A673 (cell line): ENCODE data around the gene CIAO3. TPM values are rescaled to one million over a fixed set of nuclear protein-coding genes. Genes with fewer than 3 reads are reported as not detected.

Source experiments
- BruUV-seq: library from RNA; stranded (reverse); fragments of 400-500 nt; replicated peaks from 2 replicates; lab custom pipeline; 2021; lab: Mats Ljungman, UMichigan
- CTCF ChIA-PET: fragments of 300-600 bp; sonication (Branson Sonifier 250); formaldehyde crosslinking; loops from one replicate; lab custom pipeline; 2022; ENCODE audit warnings: antibody characterized with exemption; lab: Charles Lee
- POLR2A ChIA-PET: fragments of 300-600 bp; sonication (Branson Sonifier 250); formaldehyde crosslinking; loops from one replicate; lab custom pipeline; 2022; ENCODE audit warnings: antibody characterized with exemption; ENCODE audit not compliant: low non-redundant PET; lab: Charles Lee
- DNase-seq: peaks from one replicate; pipeline ENCODE4 v3.0.0-alpha.2; 2015; ENCODE audit warnings: low spot score
- H3K27ac ChIP-seq: fragments of 200-600 bp; sonication (generic); 2 replicates; pipeline ENCODE4 v1.5.1; 2016; ENCODE audit warnings: mixed run types, low read depth, mild to moderate bottlenecking, mixed read lengths, antibody characterized with exemption, low read length; ENCODE audit not compliant: poor library complexity, severe bottlenecking
- H3K27me3 ChIP-seq: fragments of 200-600 bp; sonication (generic); replicated peaks from 2 replicates; pipeline ENCODE4 v1.6.1; 2017; ENCODE audit warnings: mixed run types, low read depth, mild to moderate bottlenecking, mixed read lengths, antibody characterized with exemption, low read length; ENCODE audit not compliant: insufficient read depth, poor library complexity
- H3K36me3 ChIP-seq: fragments of 200-600 bp; sonication (generic); 2 replicates; pipeline ENCODE4 v1.6.1; 2016; ENCODE audit warnings: mixed run types, mild to moderate bottlenecking, mixed read lengths, antibody characterized with exemption, low read length; ENCODE audit not compliant: insufficient read depth, poor library complexity, severe bottlenecking
- H3K4me1 ChIP-seq: fragments of 200-600 bp; sonication (generic); 2 replicates; pipeline ENCODE4 v1.6.1; 2017; ENCODE audit warnings: mixed run types, mild to moderate bottlenecking, mixed read lengths, antibody characterized with exemption, low read length; ENCODE audit not compliant: insufficient read depth, poor library complexity, severe bottlenecking
- H3K4me3 ChIP-seq: fragments of 200-600 bp; sonication (generic); 2 replicates; pipeline ENCODE4 v1.5.1; 2016; ENCODE audit warnings: low read depth, mixed run types, mild to moderate bottlenecking, mixed read lengths, low read length; ENCODE audit not compliant: poor library complexity, severe bottlenecking
- H3K9me3 ChIP-seq: fragments of 200-600 bp; sonication (generic); 2 replicates; pipeline ENCODE4 v1.6.1; 2016; ENCODE audit warnings: mixed run types, low read depth, mild to moderate bottlenecking, mixed read lengths, antibody characterized with exemption, low read length; ENCODE audit not compliant: poor library complexity, severe bottlenecking
- EZH2 ChIP-seq: fragments of 200-600 bp; sonication (generic); IDR thresholded peaks from 2 replicates; pipeline ENCODE4 v1.6.1; 2017; ENCODE audit warnings: borderline replicate concordance, low read depth, mild to moderate bottlenecking, mixed read lengths, antibody characterized with exemption, low read length; ENCODE audit not compliant: poor library complexity, severe bottlenecking
- intact Hi-C: fragments of 100-400 bp; cut with micrococcal nuclease; formaldehyde crosslinking; loops from one replicate; pipeline ENCODE4 v1.10.0; 2022; ENCODE audit not compliant: unreplicated experiment
- total RNA-seq: library from RNA; stranded (reverse); gene quantifications from 2 replicates; pipeline ENCODE4 v1.2.3, GENCODE V29; 2021
- TF ChIP-seq, protein P1 (sequence below): fragments of 300-800, 200-600 bp; sonication (generic); conservative IDR thresholded peaks from 2 replicates; pipeline ENCODE4 v1.5.1; 2017; ENCODE audit warnings: low read depth, mild to moderate bottlenecking, antibody characterized with exemption, low read length, moderate library complexity, mixed read lengths

Gene CIAO3
- total RNA-seq, 1 experiment from 2014 or later = 48.4 TPM

DNA sequence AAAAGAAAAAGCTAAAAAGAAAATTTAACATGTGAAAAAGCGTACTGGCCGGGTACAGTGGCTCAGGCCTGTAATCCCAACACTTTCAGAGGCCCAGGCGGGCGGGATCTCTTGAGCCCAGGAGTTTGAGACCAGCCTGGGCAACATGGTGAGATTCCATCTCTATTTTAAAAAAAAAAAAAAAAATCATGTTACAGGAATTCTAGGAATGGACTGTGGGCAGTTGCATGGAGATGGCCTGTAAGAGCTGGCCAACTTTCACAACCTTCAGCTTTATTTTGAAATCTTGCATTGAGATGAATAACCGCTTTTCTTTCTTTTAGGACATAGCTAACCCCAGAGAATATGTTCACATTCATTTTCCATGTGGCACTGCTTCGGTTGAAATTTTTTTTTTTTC is 8.2 kb upstream of the CIAO3 start:
- no TSS peak for BruUV-seq
- ChIA-PET POLR2A (no interaction called here), CTCF (interaction anchor here (0.7 kb wide), 1 partner anchor 8 kb away, joined by 3 read pairs; the partner anchor contains the start of gene CIAO3)
- Histone ChIP-seq H3K4me3 (no peak overlapping the region), H3K27ac (no peak overlapping the region), H3K27me3 (no peaks in the 10 kb centered on the region), H3K9me3 (no peaks in the 10 kb centered on the region), H3K4me1 (no peaks in the 10 kb centered on the region), H3K36me3 (no peaks in the 10 kb centered on the region)
- TF ChIP-seq, protein P1, sequence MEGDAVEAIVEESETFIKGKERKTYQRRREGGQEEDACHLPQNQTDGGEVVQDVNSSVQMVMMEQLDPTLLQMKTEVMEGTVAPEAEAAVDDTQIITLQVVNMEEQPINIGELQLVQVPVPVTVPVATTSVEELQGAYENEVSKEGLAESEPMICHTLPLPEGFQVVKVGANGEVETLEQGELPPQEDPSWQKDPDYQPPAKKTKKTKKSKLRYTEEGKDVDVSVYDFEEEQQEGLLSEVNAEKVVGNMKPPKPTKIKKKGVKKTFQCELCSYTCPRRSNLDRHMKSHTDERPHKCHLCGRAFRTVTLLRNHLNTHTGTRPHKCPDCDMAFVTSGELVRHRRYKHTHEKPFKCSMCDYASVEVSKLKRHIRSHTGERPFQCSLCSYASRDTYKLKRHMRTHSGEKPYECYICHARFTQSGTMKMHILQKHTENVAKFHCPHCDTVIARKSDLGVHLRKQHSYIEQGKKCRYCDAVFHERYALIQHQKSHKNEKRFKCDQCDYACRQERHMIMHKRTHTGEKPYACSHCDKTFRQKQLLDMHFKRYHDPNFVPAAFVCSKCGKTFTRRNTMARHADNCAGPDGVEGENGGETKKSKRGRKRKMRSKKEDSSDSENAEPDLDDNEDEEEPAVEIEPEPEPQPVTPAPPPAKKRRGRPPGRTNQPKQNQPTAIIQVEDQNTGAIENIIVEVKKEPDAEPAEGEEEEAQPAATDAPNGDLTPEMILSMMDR = no peak
- TF ChIP-seq EZH2 = no peak
- intact Hi-C loops = no loop called here
- DNase-seq = no peak

DNA sequence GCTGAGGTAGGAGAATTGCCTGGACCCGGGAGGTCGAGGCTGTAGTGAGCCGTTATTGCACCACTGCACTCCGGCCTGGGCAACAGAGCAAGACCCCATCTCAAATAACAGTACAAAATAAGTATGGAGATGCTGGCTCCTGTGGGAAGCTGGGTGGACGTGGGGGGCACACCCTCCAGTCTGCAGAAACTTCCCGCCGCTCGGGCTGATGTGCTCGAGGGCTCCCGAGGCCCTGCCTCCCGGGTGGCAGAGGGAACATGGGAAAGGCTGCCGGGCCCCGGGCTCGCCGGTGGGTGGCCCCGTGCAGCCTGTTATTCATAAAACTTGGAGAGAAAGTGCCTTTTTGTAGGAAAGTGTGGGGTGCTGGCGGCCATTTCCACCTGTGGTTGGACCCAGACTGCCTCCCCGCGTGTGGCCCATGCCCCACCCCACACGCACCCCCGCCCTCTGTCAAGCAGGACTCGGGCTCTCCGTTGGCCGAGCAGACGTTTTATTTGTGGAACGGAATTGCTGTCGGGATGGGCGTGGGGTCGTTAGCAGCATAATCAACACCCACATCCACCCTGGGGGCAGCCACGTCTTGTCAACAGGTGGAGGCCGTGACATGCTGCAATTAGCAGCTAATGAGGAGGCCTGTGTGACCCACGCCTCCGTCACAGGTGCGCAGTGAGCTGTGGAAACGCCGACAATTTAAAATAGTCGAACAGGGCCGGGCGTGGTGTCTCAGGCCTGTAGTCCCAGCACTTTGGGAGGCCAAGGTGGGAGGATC is 7.4 kb upstream of the CIAO3 start:
- DNase-seq = no peak
- intact Hi-C loops = no loop called here
- POLR2A ChIA-PET = no interaction called here
- CTCF ChIA-PET = no interaction called here
- TF ChIP-seq, protein P1 = no peak
- no peak for TF ChIP-seq EZH2
- Histone ChIP-seq H3K4me1 (no peaks in the 10 kb centered on the region), H3K4me3 (no peak overlapping the region), H3K27me3 (no peaks in the 10 kb centered on the region), H3K36me3 (no peaks in the 10 kb centered on the region), H3K27ac (no peak overlapping the region), H3K9me3 (no peaks in the 10 kb centered on the region)
- BruUV-seq = no TSS peak

DNA sequence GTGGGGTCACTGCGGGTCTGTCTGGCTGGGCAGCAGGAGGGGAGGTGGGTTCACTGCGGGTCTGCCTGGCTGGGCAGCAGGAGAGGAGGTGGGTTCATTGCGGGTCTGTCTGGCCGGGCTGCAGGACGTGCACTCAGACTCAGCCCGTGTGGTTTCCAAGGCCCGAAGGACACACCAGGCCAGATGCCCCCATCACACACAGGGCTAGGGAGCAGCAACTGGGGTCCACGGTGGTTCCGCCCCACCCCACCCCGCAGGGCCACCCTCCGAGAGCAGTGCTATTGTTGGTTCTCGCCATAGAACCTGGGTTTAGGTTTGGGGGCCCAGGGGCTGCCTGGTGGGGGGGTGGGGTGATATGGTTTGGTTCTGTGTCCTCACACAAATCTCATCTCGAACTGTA is 5.8 kb upstream of the CIAO3 start:
- H3K36me3 ChIP-seq = no peaks in the 10 kb centered on the region
- H3K27me3 ChIP-seq = no peaks in the 10 kb centered on the region
- H3K27ac ChIP-seq = no peak overlapping the region
- H3K4me1 ChIP-seq = no peaks in the 10 kb centered on the region
- ChIA-PET POLR2A (no interaction called here), CTCF (no interaction called here)
- TF ChIP-seq EZH2 = no peak
- TF ChIP-seq, protein P1 = no peak
- intact Hi-C loops = no loop called here
- no peak overlapping the region for H3K4me3 ChIP-seq
- no peaks in the 10 kb centered on the region for H3K9me3 ChIP-seq
- no TSS peak for BruUV-seq
- no peak for DNase-seq
